Measurements from ENCODE around the gene SAP25. TPM values are rescaled to one million over a fixed set of nuclear protein-coding genes. Genes with fewer than 3 reads are reported as not detected.

SAP25 gene
- polyA plus RNA-seq, 3 donors, result 67.2 TPM; not detected in 2

DNA sequence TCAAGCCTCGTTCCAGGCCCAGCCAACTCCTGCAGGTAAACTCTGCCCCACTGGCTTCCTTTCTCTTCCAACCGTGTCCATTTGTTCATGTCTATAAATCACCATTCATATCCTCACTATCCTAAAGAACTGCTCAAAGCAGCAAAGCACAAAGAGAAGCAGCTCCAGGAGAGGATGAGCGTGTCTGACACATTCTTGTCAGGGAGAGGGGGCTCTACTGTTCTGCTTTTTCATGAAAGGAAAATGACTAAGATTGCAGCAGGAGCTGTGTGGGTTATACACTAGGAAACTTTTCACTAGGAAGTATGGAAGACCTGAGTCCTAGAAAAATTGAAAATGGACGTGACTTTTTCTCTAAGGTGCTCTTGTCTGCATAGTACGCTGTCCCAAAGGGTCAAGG is 18.0 kb downstream of the SAP25 start:
- peak overlapping the region in 1 of 2 donors; percentile 58 for H3K27ac ChIP-seq (ENCODE audit: low read depth in 1 of 2, low read length in 2 of 2)
- Mint-ChIP-seq H3K9me3 (no peaks in the 10 kb centered on the region), H3K4me1 (peaks cover 30% of the 10 kb centered on the region), H3K27ac (peak overlapping the region in 6 of 7 donors; percentile 21 to 75 (median 70)), H3K27me3 (ENCODE audit: low read depth in 3 of 3) (no peaks in the 10 kb centered on the region), H3K36me3 (peaks cover 12 to 17% of the 10 kb centered on the region in 2 donors), H3K4me3 (no peak overlapping the region)
- H3K79me2 ChIP-seq (ENCODE audit: insufficient read depth, low read length), result no peaks in the 10 kb centered on the region
- no peaks in the 10 kb centered on the region for H4K20me1 ChIP-seq (ENCODE audit: insufficient read depth, low read length)
- H3K27me3 ChIP-seq (ENCODE audit: control insufficient read depth in 2 of 2, insufficient read depth in 2 of 2, low read length in 2 of 2), result no peaks in the 10 kb centered on the region
- TF ChIP-seq, protein P1, sequence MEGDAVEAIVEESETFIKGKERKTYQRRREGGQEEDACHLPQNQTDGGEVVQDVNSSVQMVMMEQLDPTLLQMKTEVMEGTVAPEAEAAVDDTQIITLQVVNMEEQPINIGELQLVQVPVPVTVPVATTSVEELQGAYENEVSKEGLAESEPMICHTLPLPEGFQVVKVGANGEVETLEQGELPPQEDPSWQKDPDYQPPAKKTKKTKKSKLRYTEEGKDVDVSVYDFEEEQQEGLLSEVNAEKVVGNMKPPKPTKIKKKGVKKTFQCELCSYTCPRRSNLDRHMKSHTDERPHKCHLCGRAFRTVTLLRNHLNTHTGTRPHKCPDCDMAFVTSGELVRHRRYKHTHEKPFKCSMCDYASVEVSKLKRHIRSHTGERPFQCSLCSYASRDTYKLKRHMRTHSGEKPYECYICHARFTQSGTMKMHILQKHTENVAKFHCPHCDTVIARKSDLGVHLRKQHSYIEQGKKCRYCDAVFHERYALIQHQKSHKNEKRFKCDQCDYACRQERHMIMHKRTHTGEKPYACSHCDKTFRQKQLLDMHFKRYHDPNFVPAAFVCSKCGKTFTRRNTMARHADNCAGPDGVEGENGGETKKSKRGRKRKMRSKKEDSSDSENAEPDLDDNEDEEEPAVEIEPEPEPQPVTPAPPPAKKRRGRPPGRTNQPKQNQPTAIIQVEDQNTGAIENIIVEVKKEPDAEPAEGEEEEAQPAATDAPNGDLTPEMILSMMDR (IDR thresholded peaks at IDR 0.05), result no peak
- 82% methylated on average over 3 of the region's 5 CpGs for WGBS (ENCODE audit: insufficient coverage)
- peaks cover 27 to 34% of the 10 kb centered on the region in 2 donors for H3K4me1 ChIP-seq (ENCODE audit: control insufficient read depth in 1 of 2, insufficient read depth in 2 of 2, low read length in 2 of 2)
- H3K9ac ChIP-seq (ENCODE audit: insufficient read depth, low read length, poor library complexity, severe bottlenecking), result no peak overlapping the region
- intact Hi-C loops (cut with micrococcal nuclease), result loop anchor here (5.0 kb wide), 1 partner anchor 78 kb away; the partner anchor contains the start of gene TSC22D4 (in 2 of the 2)
- no peak overlapping the region for H2AFZ ChIP-seq (ENCODE audit: insufficient read depth, low read depth, low read length, poor library complexity, severe bottlenecking)
- no peaks in the 10 kb centered on the region for H3K9me3 ChIP-seq (replicated peaks in 1 of 2; ENCODE audit: control insufficient read depth in 1 of 2, insufficient read depth in 1 of 2, low read length in 2 of 2)
- no peaks in the 10 kb centered on the region for H3K36me3 ChIP-seq (replicated peaks in 1 of 2; ENCODE audit: control insufficient read depth in 1 of 2, insufficient read depth in 2 of 2, low read length in 2 of 2)
- H3K4me3 ChIP-seq (replicated peaks in 1 of 3; ENCODE audit: low read depth in 2 of 3, low read length in 3 of 3), result no peak overlapping the region
- no peak overlapping the region for H3K4me2 ChIP-seq (replicated peaks; ENCODE audit: extremely low read depth, low read length, poor library complexity, severe bottlenecking)
- DNase-seq, result peak in 1 of 3 donors; percentile 27

DNA sequence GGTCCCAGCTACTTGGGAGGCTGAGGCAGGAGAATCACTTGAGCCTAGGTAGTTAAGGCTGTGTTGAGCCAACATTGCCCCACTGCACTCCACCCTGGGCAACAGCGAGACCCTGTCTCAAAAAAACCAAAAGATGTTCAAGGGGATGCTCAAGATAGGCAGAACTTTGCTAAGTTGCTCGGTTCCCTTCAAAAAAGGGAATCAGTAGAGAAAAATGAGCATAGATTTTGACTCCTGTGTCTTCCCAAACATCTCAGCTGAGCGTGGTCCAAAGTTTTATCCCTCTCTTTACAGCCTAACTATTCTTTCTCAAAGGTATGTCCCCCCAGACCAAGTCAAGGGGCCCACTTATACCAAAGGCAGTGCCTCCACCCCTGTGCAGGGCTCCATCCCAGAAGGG is 20.7 kb downstream of the SAP25 start:
- Mint-ChIP-seq H3K27me3 (ENCODE audit: low read depth in 3 of 3) (peaks cover 0 to 2% (median 0%) of the 10 kb centered on the region in 3 donors), H3K27ac (no peak overlapping the region), H3K9me3 (no peaks in the 10 kb centered on the region), H3K4me3 (no peak overlapping the region), H3K36me3 (peaks cover 12 to 17% of the 10 kb centered on the region in 2 donors), H3K4me1 (peaks cover 40% of the 10 kb centered on the region)
- Histone ChIP-seq H3K27ac (ENCODE audit: low read depth in 1 of 2, low read length in 2 of 2) (no peak overlapping the region), H3K4me2 (replicated peaks; ENCODE audit: extremely low read depth, low read length, poor library complexity, severe bottlenecking) (no peak overlapping the region), H3K9me3 (replicated peaks in 1 of 2; ENCODE audit: control insufficient read depth in 1 of 2, insufficient read depth in 1 of 2, low read length in 2 of 2) (no peaks in the 10 kb centered on the region), H3K4me1 (ENCODE audit: control insufficient read depth in 1 of 2, insufficient read depth in 2 of 2, low read length in 2 of 2) (peaks cover 33 to 47% of the 10 kb centered on the region in 2 donors), H3K79me2 (ENCODE audit: insufficient read depth, low read length) (no peaks in the 10 kb centered on the region), H2AFZ (ENCODE audit: insufficient read depth, low read depth, low read length, poor library complexity, severe bottlenecking) (no peak overlapping the region), H3K9ac (ENCODE audit: insufficient read depth, low read length, poor library complexity, severe bottlenecking) (no peak overlapping the region), H4K20me1 (ENCODE audit: insufficient read depth, low read length) (no peaks in the 10 kb centered on the region), H3K27me3 (ENCODE audit: control insufficient read depth in 2 of 2, insufficient read depth in 2 of 2, low read length in 2 of 2) (no peaks in the 10 kb centered on the region), H3K4me3 (replicated peaks in 1 of 3; ENCODE audit: low read depth in 2 of 3, low read length in 3 of 3) (no peak overlapping the region), H3K36me3 (replicated peaks in 1 of 2; ENCODE audit: control insufficient read depth in 1 of 2, insufficient read depth in 2 of 2, low read length in 2 of 2) (no peaks in the 10 kb centered on the region)
- TF ChIP-seq, protein P1 (IDR thresholded peaks at IDR 0.05), result no peak
- 90% methylated on average over 3 of the region's 3 CpGs for WGBS (ENCODE audit: insufficient coverage)
- no peak for DNase-seq
- intact Hi-C loops (cut with micrococcal nuclease), result no loop called here

Data from CD14-positive monocyte (primary cell).